GM21717 (cell line): ENCODE data around the gene GABPB1.

ENCODE experiments used
- ATAC-seq: cut with Tn5 transposase; IDR thresholded peaks from one replicate; pipeline ENCODE4 v1.9.1; 2021; ENCODE audit warnings: mild to moderate bottlenecking, moderate library complexity; ENCODE audit not compliant: unreplicated experiment

Gene GABPB1

GRCh38 chr15:50345298-50345697 lies 9.7 kb downstream of the GABPB1 start:
- no peak for ATAC-seq

DNA sequence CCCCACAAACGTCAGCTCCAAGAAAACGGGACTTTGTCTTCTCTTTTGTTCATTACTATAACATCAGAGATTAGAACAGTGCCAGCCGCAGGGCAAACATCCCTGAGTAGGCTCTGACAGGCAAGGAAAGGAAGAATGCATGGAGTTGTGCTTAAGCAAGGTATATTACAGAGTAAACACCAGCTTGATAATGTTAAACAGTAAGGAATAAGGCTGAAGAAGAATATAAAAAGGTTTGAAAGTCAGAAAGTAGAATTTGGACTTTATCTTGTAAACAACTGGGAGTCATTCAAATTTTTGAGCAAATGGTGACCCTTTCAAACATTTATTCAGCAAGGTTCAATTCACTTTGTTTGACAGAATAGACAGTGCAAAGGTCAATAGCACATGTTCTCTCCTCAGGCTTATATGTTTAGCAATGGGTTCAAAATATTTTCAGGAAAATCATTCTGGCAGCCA lies 11.0 kb downstream of the GABPB1 start:
- no peak for ATAC-seq

GRCh38 chr15:50341616-50342136 lies 13.3 kb downstream of the GABPB1 start:
- ATAC-seq, result no peak

GRCh38 chr15:50340416-50340815 lies 14.6 kb downstream of the GABPB1 start:
- no peak for ATAC-seq

- no peak for ATAC-seq
Measured at GRCh38 chr15:50339717-50340116, 15.3 kb downstream of the GABPB1 start.

DNA sequence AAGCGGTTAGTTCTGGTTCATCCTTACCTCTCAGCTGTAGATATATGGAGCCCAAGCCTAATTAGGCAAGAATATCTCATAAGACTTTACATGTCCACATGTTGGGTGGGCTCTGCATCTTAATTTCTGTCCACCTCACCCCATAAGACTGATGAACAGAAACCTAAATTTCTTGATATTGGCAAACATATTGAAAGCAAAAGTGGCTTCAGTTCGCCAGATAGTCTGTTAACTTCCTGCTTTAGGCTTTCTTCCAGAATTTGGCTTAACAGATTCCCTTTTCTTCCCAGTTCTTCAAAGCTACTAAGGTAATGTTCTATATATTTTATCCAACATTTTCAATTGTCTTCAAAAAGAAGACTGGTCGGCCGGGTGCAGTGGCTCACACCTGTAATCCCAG lies 19.7 kb downstream of the GABPB1 start:
- ATAC-seq, result no peak

- ATAC-seq, result no peak
Measured at GRCh38 chr15:50333229-50333628, 21.8 kb downstream of the GABPB1 start.

- ATAC-seq, result peak; percentile 61
Measured at GRCh38 chr15:50330921-50331320, 24.1 kb downstream of the GABPB1 start.

GRCh38 chr15:50328116-50328515 lies 26.9 kb downstream of the GABPB1 start:
- no peak for ATAC-seq

DNA sequence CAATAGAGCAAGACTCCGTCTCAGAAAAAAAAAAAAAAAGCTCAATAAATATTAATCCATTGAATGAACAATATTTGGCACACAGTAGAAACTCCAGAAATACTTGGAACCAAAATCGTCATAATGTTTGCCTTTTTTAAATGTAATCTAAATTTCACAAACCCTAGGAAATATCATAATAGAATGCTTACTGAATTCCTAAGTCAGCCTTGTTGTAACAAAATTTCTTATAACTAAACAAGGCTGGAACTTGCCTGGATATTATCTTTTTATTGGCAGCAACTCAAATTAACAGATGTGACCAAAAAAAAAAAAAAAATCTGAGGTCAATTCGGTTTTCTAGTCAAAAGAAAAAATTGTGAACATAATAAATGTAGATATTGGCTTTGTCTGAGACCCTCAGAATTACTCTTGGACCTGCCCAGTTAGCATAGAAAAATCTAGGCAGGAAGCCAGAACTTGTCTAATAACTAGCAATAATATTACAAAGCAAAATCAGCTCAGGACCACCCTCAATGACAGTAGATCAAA lies 33.3 kb downstream of the GABPB1 start:
- no peak for ATAC-seq

DNA sequence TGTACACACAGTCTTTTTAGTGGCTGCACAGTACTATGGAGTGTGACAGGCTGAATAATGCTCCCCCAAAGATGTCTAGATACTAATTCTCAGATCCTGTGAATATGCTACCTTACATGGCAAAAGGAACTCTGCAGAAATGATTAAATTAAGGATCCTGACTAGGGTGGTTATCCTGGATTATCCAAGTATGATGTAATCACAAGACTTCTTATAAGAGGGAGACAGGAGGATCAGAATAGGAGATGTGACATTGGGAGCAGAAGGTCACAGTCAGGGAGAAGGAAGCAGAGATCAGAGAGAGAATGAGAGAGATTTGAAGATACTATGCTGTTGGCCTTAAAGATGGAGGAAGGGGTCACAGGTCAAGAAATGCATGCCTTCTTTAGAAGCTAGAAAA lies 34.5 kb downstream of the GABPB1 start:
- ATAC-seq, result no peak

DNA sequence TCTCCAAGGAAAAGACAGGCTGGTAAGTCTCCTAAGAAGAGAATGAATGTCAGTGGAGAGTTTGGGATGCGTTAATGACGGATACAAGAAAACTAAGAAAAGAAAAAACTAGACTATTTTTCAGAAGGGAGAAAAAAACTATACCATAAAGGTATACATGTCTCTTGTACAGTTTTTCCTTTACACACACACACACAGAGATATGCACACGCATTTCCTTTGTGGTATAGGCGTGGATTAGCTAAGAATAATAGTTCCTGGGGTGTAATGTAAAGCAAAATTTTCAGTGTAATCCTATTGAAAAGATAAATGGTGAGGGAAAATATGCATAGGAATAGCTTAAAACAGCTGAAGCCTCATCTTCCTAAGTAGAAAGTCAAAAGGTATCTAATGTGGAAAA lies 36.3 kb downstream of the GABPB1 start:
- no peak for ATAC-seq

GRCh38 chr15:50315814-50316630 lies 39.0 kb downstream of the GABPB1 start:
- no peak for ATAC-seq

DNA sequence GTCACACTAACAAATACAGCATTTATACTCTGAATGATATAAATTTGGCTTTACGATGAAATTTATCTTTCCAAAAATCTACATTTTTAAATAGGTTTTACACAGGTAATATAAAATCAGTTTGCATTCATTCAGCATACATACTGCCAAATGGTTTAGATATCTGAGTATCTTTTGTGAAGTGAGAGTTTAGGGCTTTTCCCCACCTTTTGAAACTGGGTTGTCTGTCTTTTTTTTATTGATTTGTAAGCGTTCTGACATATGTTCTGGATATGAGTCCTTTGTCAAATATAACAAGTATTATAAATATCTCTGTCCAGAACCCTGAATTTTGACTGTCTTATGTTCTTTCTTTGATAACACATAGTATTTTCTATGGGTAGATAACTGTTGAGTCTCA lies 42.4 kb downstream of the GABPB1 start:
- no peak for ATAC-seq

DNA sequence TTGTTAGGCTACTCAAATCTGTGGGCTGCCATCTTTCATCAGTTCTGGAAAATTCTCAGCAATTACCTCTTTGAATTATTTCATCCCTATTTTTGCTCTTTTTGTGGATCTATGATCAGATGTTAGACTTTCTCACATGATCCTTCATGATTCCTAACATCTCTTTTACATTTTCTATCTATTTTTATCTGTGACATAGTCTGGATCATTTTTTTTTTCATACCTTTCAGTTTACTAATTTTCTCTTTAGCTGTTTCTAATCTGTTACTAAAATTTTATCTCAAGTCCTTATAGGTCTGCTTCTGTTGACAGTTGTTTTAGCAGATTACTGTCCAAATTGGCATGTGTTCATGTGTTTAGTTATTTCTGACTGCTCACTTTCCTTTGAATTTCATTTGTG lies 47.2 kb downstream of the GABPB1 start:
- no peak for ATAC-seq

DNA sequence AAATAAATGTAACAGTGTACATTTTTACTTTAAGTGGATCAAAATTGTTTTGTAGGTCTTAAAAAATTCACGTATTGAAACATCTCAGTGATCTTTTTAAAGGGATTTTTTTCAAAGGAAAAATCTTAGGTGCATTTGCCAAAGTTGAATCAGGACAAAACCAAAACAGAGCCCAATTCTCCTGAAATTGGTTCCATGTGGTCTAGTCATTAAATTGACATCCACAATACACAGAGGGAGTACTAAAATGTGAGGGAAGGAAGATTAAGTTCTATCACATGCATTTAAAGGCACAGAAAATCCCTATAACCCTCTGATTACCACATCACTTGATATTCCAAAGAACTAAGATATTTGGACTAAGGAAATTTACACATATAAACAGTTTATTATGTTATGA lies 50.2 kb downstream of the GABPB1 start:
- no peak for ATAC-seq

DNA sequence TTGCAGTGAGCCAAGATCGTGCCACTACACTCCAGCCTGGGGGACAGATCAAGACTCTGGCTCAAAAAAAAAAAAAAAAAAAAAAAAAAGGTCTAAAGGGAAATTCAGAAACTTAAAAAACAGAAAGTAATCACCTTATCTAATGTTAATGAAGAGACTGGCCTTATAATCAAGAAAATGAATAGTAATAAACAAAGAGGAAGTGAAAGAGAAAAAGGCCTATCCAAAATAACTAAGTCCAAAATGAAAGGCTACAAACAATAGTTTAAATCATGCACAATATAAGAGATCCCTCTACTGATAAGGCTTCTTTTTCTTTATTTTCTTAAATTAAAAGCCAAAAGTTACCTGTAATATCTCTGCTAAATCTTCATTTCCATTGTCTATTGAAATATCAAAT lies 52.4 kb downstream of the GABPB1 start:
- ATAC-seq, result no peak

DNA sequence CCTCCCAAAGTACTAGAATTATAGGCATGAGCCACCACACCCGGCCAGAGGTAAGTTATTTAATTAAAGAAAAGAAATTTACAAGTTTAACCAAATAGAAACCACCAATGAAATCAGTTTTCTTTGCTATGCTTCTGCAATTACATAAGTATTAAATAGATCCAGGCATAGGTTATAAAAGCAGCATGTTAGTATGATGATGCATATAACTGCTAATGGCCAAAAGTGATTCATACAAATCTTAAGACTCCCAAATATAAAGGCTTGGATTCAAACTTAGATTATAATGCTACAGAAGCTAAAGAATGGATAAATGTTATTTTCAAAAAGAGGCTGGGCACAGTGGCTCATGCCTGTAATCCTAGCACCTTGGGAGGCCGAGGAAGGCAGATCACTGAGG lies 56.7 kb downstream of the GABPB1 start:
- ATAC-seq, result no peak

GRCh38 chr15:50295966-50296365 lies 59.0 kb downstream of the GABPB1 start:
- ATAC-seq, result no peak

DNA sequence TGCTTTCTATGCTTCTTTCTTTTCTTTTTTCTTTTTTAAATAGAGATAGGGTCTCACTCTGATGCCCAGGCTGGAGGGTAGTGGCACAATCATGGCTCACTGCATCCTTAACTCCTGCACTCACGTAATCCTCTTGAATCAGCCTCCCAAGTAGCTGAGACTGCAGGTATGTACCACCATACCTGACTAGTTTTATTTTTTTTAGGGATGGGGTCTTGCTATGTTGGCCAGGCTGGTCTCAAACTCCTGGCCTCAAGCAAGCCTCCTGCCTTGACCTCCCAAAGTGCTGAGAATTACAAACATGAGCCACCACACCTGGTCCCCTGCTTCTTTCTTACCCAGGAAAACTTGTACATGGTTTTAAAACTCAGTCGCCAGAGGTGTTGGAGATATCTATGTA lies 65.2 kb downstream of the GABPB1 start:
- ATAC-seq, result no peak

DNA sequence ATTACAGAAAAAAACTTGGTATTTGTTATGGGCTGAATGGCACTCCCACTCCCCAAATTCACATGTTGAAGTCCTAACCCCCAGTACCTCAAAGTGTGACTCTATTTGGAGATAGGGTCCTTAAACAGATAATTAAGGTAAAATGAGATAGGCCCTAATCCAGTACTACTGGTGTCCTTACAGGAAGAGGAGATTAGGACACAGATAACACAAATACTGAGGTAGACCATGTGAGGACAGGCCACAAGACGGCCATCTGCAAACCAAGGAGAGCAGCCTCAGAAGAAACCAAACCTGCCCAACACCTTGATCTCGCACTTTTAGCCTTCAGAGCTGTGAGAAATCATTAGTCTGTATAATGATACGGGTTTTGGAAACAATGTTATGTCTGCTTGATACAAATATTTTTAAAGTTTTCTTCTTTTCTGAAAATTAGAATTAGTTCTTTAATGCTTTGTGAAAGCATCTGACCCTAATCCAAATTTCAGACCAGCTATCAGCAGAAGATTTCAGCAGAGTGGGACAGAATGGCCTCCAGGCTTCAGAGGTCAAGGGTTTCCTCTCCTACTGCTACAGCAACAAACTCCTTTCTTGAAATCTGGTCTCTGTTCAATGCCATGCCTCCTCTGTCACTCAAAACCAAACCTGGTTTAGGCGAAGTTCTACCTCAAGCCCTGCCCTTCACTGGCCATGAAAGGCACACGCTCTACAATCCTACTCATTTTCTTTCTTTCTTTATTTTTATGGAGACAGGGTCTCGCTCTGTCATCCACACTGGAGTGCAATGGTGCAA lies 67.5 kb downstream of the GABPB1 start:
- no peak for ATAC-seq

GRCh38 chr15:50281427-50281826 lies 73.6 kb downstream of the GABPB1 start:
- ATAC-seq, result no peak
